Esophagus squamous epithelium (tissue), 5 donors: Measurements from ENCODE around the gene USP6. TPM values are rescaled to one million over a fixed set of nuclear protein-coding genes. Genes with fewer than 3 reads are reported as not detected.
"Not testable (repeated sequence)": the region's sequence is repeated elsewhere in the genome, so short reads cannot be mapped to it uniquely, and the experiment has no call there.

Experiments
- DNase-seq: peaks from one replicate; lab custom pipeline; 2025; lab: John Stamatoyannopoulos, UW
- H3K27ac ChIP-seq, 4 donors: fragments of 200-600 bp; sonication (generic); one replicate each; pipeline ENCODE4 v1.5.1; 2016 to 2019; ENCODE audit warnings: mild to moderate bottlenecking in 1 of 4
- H3K27me3 ChIP-seq, 4 donors: fragments of 200-600 bp; sonication (generic); 1 replicate in 3 of 4; 2 replicates in 1 of 4; pipeline versions ENCODE4 v1.5.1 to v1.6.0; 2017 to 2021; ENCODE audit warnings: antibody characterized with exemption in 1 of 4
- H3K36me3 ChIP-seq, 3 donors: fragments of 200-600 bp; sonication (generic); one replicate each; pipeline ENCODE4 v1.5.1; 2016 to 2019
- H3K4me1 ChIP-seq, 3 donors: fragments of 200-600 bp; sonication (generic); one replicate each; pipeline ENCODE4 v1.5.1; 2017 to 2019
- H3K4me3 ChIP-seq, 4 donors: fragments of 200-600 bp; sonication (generic); 1 replicate in 3 of 4; 2 replicates in 1 of 4; pipeline ENCODE4 v1.5.1; 2016 to 2019; ENCODE audit warnings: mild to moderate bottlenecking in 2 of 4, moderate library complexity in 1 of 4
- H3K9me3 ChIP-seq, 3 donors: fragments of 200-600 bp; sonication (generic); one replicate each; pipeline ENCODE4 v1.5.1; 2016 to 2019
- POLR2A ChIP-seq, 4 donors: fragments of 450-650 bp; IDR thresholded peaks; one replicate each; pipeline ENCODE4 v1.6.1; 2017; ENCODE audit warnings: antibody characterized with exemption in 4 of 4, mild to moderate bottlenecking in 4 of 4, moderate library complexity in 3 of 4
- WGBS, 2 donors: methylation state at CpG; one replicate each; pipeline ENCODE4 v1.1.5; 2018; 5-methylcytosine and 5-hydroxymethylcytosine counted together
- intact Hi-C: fragments of 100-400 bp; cut with DNase I; formaldehyde crosslinking; loops from one replicate; pipeline ENCODE4 v1.15.0; 2022
- total RNA-seq, 4 donors: library from RNA; depleted of rRNA; stranded (reverse); fragments of >200 nt; gene quantifications; one replicate each; pipeline ENCODE4 v1.1.0, GENCODE V29; 2016
- TF ChIP-seq, protein P1 (sequence below), 6 experiments: fragments of 450-650 bp in 4 of 6; fragments of 200-600 bp in 2 of 6; sonication (generic) in 2 of 6; IDR thresholded peaks; one replicate each; pipeline ENCODE4 v1.5.1; 2016 to 2019; ENCODE audit warnings: antibody characterized with exemption in 6 of 6, mild to moderate bottlenecking in 4 of 6, moderate library complexity in 4 of 6
- donor health status: DM: yes; HTN: yes; CAD: no.

Gene USP6
- total RNA-seq, 4 donors from 2014 or later, result under 0.01 to 0.09 TPM; not detected in 2

DNA sequence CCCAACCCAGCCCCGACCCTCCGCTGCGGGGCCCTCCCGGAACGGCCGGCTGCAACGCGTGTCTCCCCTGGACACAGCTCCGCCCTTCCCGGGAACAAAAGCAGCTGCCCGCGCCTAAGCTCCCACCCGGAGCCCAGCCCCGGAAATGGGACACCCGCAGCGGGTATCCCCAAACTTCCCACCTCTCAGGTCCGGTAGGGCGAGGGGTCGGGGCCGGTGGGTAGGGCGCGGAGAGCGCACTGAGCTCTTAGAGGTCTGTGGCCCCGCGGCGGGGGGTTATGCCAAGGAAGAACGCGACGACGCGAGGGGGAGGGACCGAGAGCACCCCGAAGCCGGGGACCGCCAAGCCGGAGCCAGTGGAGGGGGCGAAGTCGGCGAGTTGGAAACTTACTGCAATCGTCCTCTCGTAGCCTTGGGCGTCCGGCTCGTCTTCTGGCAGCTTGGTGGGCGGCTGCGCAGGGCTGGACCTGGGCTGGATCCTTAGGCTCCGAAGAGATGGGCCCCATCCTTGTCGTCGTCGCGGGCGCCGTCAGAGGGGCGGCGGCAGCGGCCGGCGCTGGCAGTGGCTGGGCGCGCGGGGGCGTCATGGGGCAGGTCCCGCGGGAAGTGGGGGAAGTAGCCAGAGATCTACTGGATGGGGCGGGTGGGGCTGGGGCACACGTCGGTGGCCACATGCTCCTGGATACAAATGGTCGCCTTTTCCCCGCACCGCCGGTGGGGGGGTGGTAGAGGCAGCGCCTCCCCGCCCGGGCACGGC, 6.9 kb downstream of the USP6 start:
- DNase-seq, result no peak
- TF ChIP-seq POLR2A (IDR thresholded peaks at IDR 0.05), result no peak
- TF ChIP-seq, protein P1, sequence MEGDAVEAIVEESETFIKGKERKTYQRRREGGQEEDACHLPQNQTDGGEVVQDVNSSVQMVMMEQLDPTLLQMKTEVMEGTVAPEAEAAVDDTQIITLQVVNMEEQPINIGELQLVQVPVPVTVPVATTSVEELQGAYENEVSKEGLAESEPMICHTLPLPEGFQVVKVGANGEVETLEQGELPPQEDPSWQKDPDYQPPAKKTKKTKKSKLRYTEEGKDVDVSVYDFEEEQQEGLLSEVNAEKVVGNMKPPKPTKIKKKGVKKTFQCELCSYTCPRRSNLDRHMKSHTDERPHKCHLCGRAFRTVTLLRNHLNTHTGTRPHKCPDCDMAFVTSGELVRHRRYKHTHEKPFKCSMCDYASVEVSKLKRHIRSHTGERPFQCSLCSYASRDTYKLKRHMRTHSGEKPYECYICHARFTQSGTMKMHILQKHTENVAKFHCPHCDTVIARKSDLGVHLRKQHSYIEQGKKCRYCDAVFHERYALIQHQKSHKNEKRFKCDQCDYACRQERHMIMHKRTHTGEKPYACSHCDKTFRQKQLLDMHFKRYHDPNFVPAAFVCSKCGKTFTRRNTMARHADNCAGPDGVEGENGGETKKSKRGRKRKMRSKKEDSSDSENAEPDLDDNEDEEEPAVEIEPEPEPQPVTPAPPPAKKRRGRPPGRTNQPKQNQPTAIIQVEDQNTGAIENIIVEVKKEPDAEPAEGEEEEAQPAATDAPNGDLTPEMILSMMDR (IDR thresholded peaks at IDR 0.05), result no peak
- intact Hi-C loops, result no loop called here
- H3K27ac ChIP-seq, result peak overlapping the region in 3 of 4 donors; percentile 6 to 47 (median 24)
- 0% methylated on average over 2 of the region's 75 CpGs; no CpG with 5 or more reads in 1 of the 2 donors for WGBS, 2 donors
- peak overlapping the region; percentile 35 to 71 (median 50) for H3K4me3 ChIP-seq
- H3K36me3 ChIP-seq, result no peaks in the 10 kb centered on the region
- H3K9me3 ChIP-seq, result no peaks in the 10 kb centered on the region
- H3K4me1 ChIP-seq, result peaks cover 6 to 16% (median 13%) of the 10 kb centered on the region in 3 donors
- peaks cover 0 to 51% (median 0%) of the 10 kb centered on the region in 4 donors for H3K27me3 ChIP-seq

DNA sequence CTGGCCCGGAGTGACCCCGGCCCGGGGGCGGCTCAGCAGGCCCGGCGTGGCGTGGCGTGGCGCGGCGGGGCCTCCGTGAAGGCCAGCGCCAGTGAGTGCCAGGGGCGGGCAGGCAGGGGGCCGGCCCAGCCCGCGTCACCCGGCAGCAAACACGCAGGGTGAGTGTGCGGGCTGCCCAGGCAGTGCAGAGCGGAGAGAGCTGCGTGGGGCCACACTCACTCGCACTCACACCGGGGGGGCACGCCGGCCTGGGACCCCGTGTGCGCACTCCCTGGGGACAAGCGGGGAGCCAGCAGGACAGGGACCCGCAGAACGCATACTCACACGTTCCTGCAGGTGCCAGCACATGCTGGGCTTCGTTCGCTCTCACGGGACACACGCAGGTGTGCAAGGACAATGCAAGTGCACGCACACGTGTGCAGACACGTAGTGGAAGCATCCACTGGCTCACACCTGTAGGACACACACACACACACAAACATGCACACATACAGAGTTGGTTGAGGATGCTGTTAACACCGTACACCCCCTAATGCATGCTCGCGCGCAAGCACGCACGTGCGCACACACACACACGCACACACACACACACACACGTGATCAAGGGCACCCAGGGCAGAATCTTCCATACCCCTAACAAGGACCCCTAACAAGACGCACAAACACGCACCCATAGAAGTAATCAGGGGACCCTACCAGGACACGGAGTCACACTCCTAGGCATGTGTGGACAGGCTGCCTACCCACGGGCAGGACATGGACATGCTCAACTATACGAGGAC, 7.7 kb downstream of the USP6 start:
- DNase-seq, result no peak
- Histone ChIP-seq H3K4me3 (peak overlapping the region; percentile 35 to 71 (median 50)), H3K27me3 (peaks cover 0 to 43% (median 0%) of the 10 kb centered on the region in 4 donors), H3K27ac (no peak overlapping the region), H3K4me1 (peaks cover 6 to 16% (median 13%) of the 10 kb centered on the region in 3 donors), H3K9me3 (no peaks in the 10 kb centered on the region), H3K36me3 (no peaks in the 10 kb centered on the region)
- intact Hi-C loops, result no loop called here
- 69 to 76% methylated on average over 7 to 10 of the region's 53 CpGs for WGBS, 2 donors
- no peak for TF ChIP-seq POLR2A (IDR thresholded peaks at IDR 0.05)
- TF ChIP-seq, protein P1 (IDR thresholded peaks at IDR 0.05), result no peak

DNA sequence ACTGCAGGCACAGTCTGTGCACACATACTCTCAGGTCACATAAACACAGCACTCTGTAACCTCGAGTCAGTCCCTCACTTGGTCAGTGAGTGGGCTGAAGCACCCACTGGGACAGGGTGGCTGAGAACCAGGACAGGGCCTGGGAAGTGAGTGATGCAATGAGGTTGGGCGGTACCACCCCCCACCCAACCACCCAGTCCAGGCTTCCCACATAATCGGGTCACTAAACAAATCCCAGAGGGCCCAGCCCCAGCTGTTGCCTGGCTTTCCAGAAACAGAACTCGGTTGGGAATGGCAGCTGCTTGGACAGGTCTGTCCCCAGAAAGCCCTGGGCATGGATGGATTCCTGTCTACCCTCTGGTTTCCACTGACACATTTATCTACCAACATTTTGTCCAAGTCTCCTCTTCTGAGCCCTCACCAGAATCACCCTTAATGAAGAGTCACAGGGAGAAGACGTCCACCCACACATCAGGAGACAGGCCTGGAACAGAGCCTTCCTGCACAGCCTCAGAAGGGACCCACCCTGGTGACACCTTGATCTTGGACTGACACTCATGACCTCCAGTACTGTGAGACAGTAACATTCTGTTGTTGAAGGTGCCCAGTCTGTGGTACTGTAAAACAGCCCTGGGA, 8.4 kb downstream of the USP6 start:
- DNase-seq, H3K27ac ChIP-seq, H3K36me3 ChIP-seq, intact Hi-C loops, H3K4me3 ChIP-seq, H3K9me3 ChIP-seq: not testable (repeated sequence)
- Histone ChIP-seq H3K27me3 (peaks cover 0 to 39% (median 0%) of the 10 kb centered on the region in 4 donors), H3K4me1 (peaks cover 6 to 16% (median 13%) of the 10 kb centered on the region in 3 donors)
- WGBS, 2 donors, result 60 to 62% methylated on average over 3 to 4 of the region's 5 CpGs

DNA sequence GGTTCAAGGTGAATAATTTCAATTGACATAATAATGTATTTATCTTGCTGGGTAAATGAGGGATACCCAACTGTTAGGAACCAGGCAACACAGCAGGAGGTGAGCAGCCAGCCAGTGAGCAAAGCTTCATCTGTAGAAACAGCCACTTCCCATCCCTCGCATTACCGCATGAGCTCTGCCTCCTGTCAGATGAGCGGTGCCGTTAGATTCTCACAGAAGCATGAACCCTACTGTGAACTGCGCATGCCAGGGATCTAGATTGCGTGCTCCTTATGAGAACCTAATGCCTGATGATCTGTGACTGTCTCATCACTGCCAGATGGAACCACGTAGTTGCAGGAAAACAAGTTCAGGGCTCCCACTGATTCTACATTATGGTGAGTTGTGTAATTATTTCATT, 9.1 kb downstream of the USP6 start:
- H3K36me3 ChIP-seq, DNase-seq, H3K4me3 ChIP-seq, intact Hi-C loops, H3K27ac ChIP-seq, H3K9me3 ChIP-seq: not testable (repeated sequence)
- 79 to 89% methylated on average over 3 to 5 of the region's 7 CpGs for WGBS, 2 donors
- H3K27me3 ChIP-seq, result peaks cover 0 to 39% (median 0%) of the 10 kb centered on the region in 4 donors
- H3K4me1 ChIP-seq, result peaks cover 6 to 16% (median 13%) of the 10 kb centered on the region in 3 donors

DNA sequence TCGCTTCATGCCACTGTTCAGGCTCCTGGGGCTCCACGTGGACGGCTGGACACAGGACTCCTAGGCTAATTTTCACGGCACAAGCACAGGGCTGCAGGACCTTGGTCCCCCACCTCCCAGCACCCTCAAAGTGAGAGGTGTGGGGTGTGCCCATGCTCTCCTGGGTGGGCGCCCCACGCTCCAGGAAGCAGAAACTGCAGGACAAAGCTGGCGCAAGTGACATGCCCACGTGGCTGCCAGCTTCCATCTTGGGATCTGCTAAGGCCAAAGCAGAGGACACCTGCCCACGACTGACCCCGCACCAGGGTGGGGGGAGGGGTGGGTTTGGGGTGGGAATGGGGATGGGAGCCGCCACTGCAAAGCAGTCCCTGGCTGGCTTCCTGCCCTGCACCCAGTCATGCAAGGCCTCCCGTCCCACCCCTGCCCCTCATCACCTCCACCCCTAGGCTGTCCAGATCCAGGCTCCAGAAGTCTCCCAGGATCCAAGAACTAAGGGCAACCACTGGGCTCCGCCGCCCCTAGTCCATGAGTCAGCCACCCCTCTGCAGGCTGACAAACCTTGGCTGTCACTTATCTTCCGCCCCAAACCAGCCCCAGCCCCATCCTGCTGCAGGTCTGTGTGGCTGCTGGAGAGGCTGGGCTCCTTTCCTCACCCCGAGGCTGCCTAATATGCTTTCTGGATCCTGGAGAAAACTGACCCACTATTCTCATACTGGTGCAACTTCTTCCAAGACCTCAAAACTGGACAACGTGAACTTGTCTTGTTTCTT, 11.1 kb downstream of the USP6 start:
- no peaks in the 10 kb centered on the region for H3K36me3 ChIP-seq
- intact Hi-C loops, result no loop called here
- H3K27me3 ChIP-seq, result peaks cover 0 to 33% (median 0%) of the 10 kb centered on the region in 4 donors
- peaks cover 6 to 16% (median 13%) of the 10 kb centered on the region in 3 donors for H3K4me1 ChIP-seq
- TF ChIP-seq, protein P1 (IDR thresholded peaks at IDR 0.05), result no peak
- TF ChIP-seq POLR2A (IDR thresholded peaks at IDR 0.05), result no peak
- no peak overlapping the region for H3K27ac ChIP-seq
- H3K4me3 ChIP-seq, result no peak overlapping the region
- 87 to 89% methylated on average over 5 to 8 of the region's 17 CpGs for WGBS, 2 donors
- H3K9me3 ChIP-seq, result no peaks in the 10 kb centered on the region
- no peak for DNase-seq
